ENCODE measurements around the gene TRIM44. TPM values are rescaled to one million over a fixed set of nuclear protein-coding genes. Genes with fewer than 3 reads are reported as not detected.

TRIM44 gene
- total RNA-seq, result 12.5 and 24.8 TPM in 2 replicates

GRCh38 chr11:35662649-35663407, at the start of gene TRIM44:
Gene TRIM44 (plus strand): TSS chr11:35662775. CDS start chr11:35663112, 337 bp downstream.

GRCh38 chr11:35617687-35618496, 44.7 kb upstream of the TRIM44 start, which contains the start of gene FJX1:
Gene FJX1 (plus strand): TSS chr11:35618460. CDS start chr11:35618637, 177 bp downstream.

Other genes starting within 250 kb of the TRIM44 start
- 3.3 and 9.3 TPM in 2 replicates for gene SLC1A2, start 243.2 kb upstream of the TRIM44 start, total RNA-seq
- 141 and 670 TPM in 2 replicates for gene PAMR1, start 137.2 kb upstream of the TRIM44 start, total RNA-seq
- 11.9 and 29.6 TPM in 2 replicates for gene FJX1, start 44.3 kb upstream of the TRIM44 start, total RNA-seq

Data from smooth muscle cell of trachea (primary cell).